K562 (cell line): ENCODE results near the gene RRP7A. TPM values are rescaled to one million over a fixed set of nuclear protein-coding genes. Genes with fewer than 3 reads are reported as not detected.
"Not testable (repeated sequence)": the region's sequence is repeated elsewhere in the genome, so short reads cannot be mapped to it uniquely, and the experiment has no call there.

Source experiments
- ATAC-seq: fragments of 200-7000 bp; cut with Tn5 transposase; 3 replicates; pipeline ENCODE4 v1.9.1; 2020; ENCODE audit warnings: moderate library complexity
- BruUV-seq: library from RNA; stranded (reverse); fragments of 400-500 nt; replicated peaks from 2 replicates; lab custom pipeline; 2021; lab: Mats Ljungman, UMichigan
- CTCF ChIA-PET: fragments of 300-600 bp; formaldehyde crosslinking; extraction: SDS; loops from one replicate; lab custom pipeline; 2021; ENCODE audit warnings: low intra/inter-chr PET ratio; lab: Yijun Ruan, JAX
- POLR2A ChIA-PET: fragments of 300-600, 350-650 bp; sonication (Branson Sonifier 250); formaldehyde crosslinking; extraction: SDS; loops from one replicate; lab custom pipeline; 2021; ENCODE audit warnings: antibody characterized with exemption, inconsistent platforms; lab: Yijun Ruan, JAX
- DNase-seq, 4 experiments: peaks; one replicate each; pipeline versions ENCODE4 v3.0.0 to v3.0.0-alpha.2; 2011 to 2018; ENCODE audit warnings: low spot score in 3 of 4, mixed read lengths in 3 of 4; ENCODE audit errors: extremely low read depth in 1 of 4
- FAIRE-seq: peaks from 2 replicates; lab custom pipeline; 2011; peaks lifted over from hg19 to GRCh38; lab: Jason Lieb, UNC
- H2AFZ ChIP-seq: 2 replicates; pipeline ENCODE4 v1.6.0; 2011; ENCODE audit warnings: low read depth, low read length, control low read depth, inconsistent platforms
- H3K27ac ChIP-seq: fragments of 200-600 bp; 3 replicates; pipeline ENCODE4 v1.8.0; 2011; ENCODE audit warnings: low read depth, mild to moderate bottlenecking, control low read depth, inconsistent platforms, low read length, moderate library complexity, mixed read lengths; ENCODE audit errors: extremely low read depth
- H3K27me3 ChIP-seq, 2 experiments: fragments of 300-600 bp in 1 of 2; 2 replicates in 1 of 2; 3 replicates in 1 of 2; pipeline versions ENCODE4 v1.6.0 to v1.8.0; 2011; ENCODE audit warnings: inconsistent platforms in 2 of 2, low read length in 2 of 2, mild to moderate bottlenecking in 1 of 2, mixed read lengths in 1 of 2, moderate library complexity in 1 of 2; ENCODE audit not compliant: control insufficient read depth in 2 of 2, insufficient read depth in 2 of 2
- H3K36me3 ChIP-seq: fragments of 300-600 bp; 3 replicates; pipeline ENCODE4 v1.8.0; 2011; ENCODE audit warnings: mild to moderate bottlenecking, low read length, inconsistent platforms; ENCODE audit not compliant: control insufficient read depth, insufficient read depth
- H3K4me1 ChIP-seq, 2 experiments: fragments of 200-600 bp in 1 of 2; replicated peaks in 1 of 2; 2 replicates in 1 of 2; 3 replicates in 1 of 2; pipeline versions ENCODE4 v1.5.1 to v1.8.0; 2011; ENCODE audit warnings: inconsistent platforms in 2 of 2, low read length in 2 of 2, mild to moderate bottlenecking in 1 of 2, mixed read lengths in 1 of 2, moderate library complexity in 1 of 2; ENCODE audit not compliant: control insufficient read depth in 2 of 2, insufficient read depth in 2 of 2
- H3K4me2 ChIP-seq: 2 replicates; pipeline ENCODE4 v1.6.1; 2011; ENCODE audit warnings: low read length, control low read depth, inconsistent platforms, mixed read lengths; ENCODE audit not compliant: insufficient read depth
- H3K4me3 ChIP-seq: fragments of 200-600 bp; sonication (generic), shearing (Covaris generic); 2 replicates; pipeline ENCODE4 v1.5.1; 2016; ENCODE audit warnings: control low read depth, inconsistent platforms
- H3K79me2 ChIP-seq: fragments of 200-600 bp; 3 replicates; pipeline ENCODE4 v1.8.0; 2011; ENCODE audit warnings: low read length, inconsistent platforms; ENCODE audit not compliant: control insufficient read depth, insufficient read depth
- H3K9ac ChIP-seq, 2 experiments: 2 replicates each; pipeline versions ENCODE4 v1.6.0 to v1.6.1; 2011; ENCODE audit warnings: low read depth in 2 of 2, low read length in 2 of 2, control low read depth in 1 of 2, inconsistent platforms in 1 of 2, mild to moderate bottlenecking in 1 of 2, mixed read lengths in 1 of 2; ENCODE audit not compliant: insufficient read depth in 1 of 2
- H3K9me1 ChIP-seq: one replicate; pipeline ENCODE4 v1.6.0; 2011; ENCODE audit warnings: inconsistent platforms, mild to moderate bottlenecking, low read length, moderate library complexity; ENCODE audit not compliant: control insufficient read depth, insufficient read depth
- H3K9me3 ChIP-seq: replicated peaks from 2 replicates; pipeline ENCODE4 v1.5.1; 2011; ENCODE audit warnings: low read depth, low read length, inconsistent platforms; ENCODE audit not compliant: control insufficient read depth, insufficient read depth
- H4K20me1 ChIP-seq: replicated peaks from 2 replicates; pipeline ENCODE4 v1.6.1; 2011; ENCODE audit warnings: low read length, inconsistent platforms, mixed read lengths; ENCODE audit not compliant: control insufficient read depth, insufficient read depth
- ATF1 ChIP-seq, 2 experiments: fragments of 450-650 bp in 1 of 2; IDR thresholded peaks; 2 replicates each; pipeline ENCODE4 v1.6.1; 2016; ENCODE audit warnings: missing compliant biosample characterization in 1 of 2, missing genetic modification characterization in 1 of 2
- ATF3 ChIP-seq, 2 experiments: fragments of 450-650 bp in 1 of 2; sonication (generic) in 1 of 2; formaldehyde crosslinking in 1 of 2; IDR thresholded peaks in 1 of 2; conservative IDR thresholded peaks in 1 of 2; 2 replicates each; pipeline versions ENCODE4 v1.6.1 to v1.8.1; 2016 to 2023; ENCODE audit warnings: mild to moderate bottlenecking in 2 of 2, moderate library complexity in 2 of 2, inconsistent platforms in 1 of 2, missing genetic modification reagents in 1 of 2
- ATF7 ChIP-seq: fragments of 450-650 bp; IDR thresholded peaks from 2 replicates; pipeline ENCODE4 v1.7.1; 2014; ENCODE audit warnings: mild to moderate bottlenecking, moderate library complexity
- CXXC5 ChIP-seq: fragments of 250-450 bp; sonication (Bioruptor Pico); IDR thresholded peaks from 2 replicates; pipeline ENCODE4 v1.8.0; 2022; ENCODE audit warnings: inconsistent platforms, mild to moderate bottlenecking, moderate library complexity
- DMBX1 ChIP-seq: fragments of 250-450 bp; sonication (Bioruptor Pico); IDR thresholded peaks from 2 replicates; pipeline ENCODE4 v1.8.0; 2022; ENCODE audit warnings: inconsistent platforms, mild to moderate bottlenecking, moderate library complexity, borderline replicate concordance
- FOSL1 ChIP-seq: fragments of 200-800 bp; sonication (Bioruptor generic); conservative IDR thresholded peaks from 2 replicates; pipeline ENCODE4 v1.6.1; 2016; ENCODE audit warnings: missing genetic modification characterization, missing compliant biosample characterization
- MNT ChIP-seq, 2 experiments: fragments of 450-650 bp; conservative IDR thresholded peaks; 2 replicates each; pipeline ENCODE4 v1.6.1; 2017; ENCODE audit warnings: mild to moderate bottlenecking in 2 of 2, moderate library complexity in 2 of 2
- NFIC ChIP-seq: fragments of 450-650 bp; IDR thresholded peaks from 2 replicates; pipeline ENCODE4 v1.6.1; 2017; ENCODE audit warnings: mild to moderate bottlenecking, inconsistent platforms
- NFRKB ChIP-seq: fragments of 450-650 bp; IDR thresholded peaks from 2 replicates; pipeline ENCODE4 v1.6.1; 2016; ENCODE audit warnings: low read depth
- NR2C1 ChIP-seq, 2 experiments: fragments of 450-650 bp; IDR thresholded peaks; 2 replicates each; pipeline ENCODE4 v1.6.1; 2017; ENCODE audit warnings: mild to moderate bottlenecking in 2 of 2, antibody characterized with exemption in 1 of 2, inconsistent platforms in 1 of 2, missing compliant biosample characterization in 1 of 2, missing genetic modification characterization in 1 of 2
- RBFOX2 ChIP-seq: fragments of 200-400 bp; formaldehyde crosslinking; IDR thresholded peaks from 2 replicates; pipeline ENCODE4 v1.6.1; 2017; ENCODE audit warnings: low read depth, mild to moderate bottlenecking, low read length, moderate library complexity
- SMAD4 ChIP-seq: fragments of 250-450 bp; sonication (Bioruptor Pico); conservative IDR thresholded peaks from 2 replicates; pipeline ENCODE4 v1.8.0; 2021; ENCODE audit warnings: inconsistent platforms, mild to moderate bottlenecking, moderate library complexity
- TFAP4 ChIP-seq: sonication (generic); formaldehyde crosslinking; IDR thresholded peaks from 2 replicates; pipeline ENCODE4 v1.8.0; 2022; ENCODE audit warnings: missing genetic modification reagents, mild to moderate bottlenecking, moderate library complexity, borderline replicate concordance
- YY1 ChIP-seq, 3 experiments: IDR thresholded peaks; 2 replicates each; pipeline ENCODE4 v1.6.1; 2011; ENCODE audit warnings: low read length in 2 of 3, mild to moderate bottlenecking in 2 of 3, moderate library complexity in 2 of 3, borderline replicate concordance in 1 of 3, control low read depth in 1 of 3, low read depth in 1 of 3; ENCODE audit not compliant: insufficient read depth in 3 of 3, insufficient replicate concordance in 2 of 3, control insufficient read depth in 1 of 3, insufficient read length in 1 of 3; ENCODE audit errors: extremely low read depth in 1 of 3
- ZFX ChIP-seq: sonication (generic); formaldehyde crosslinking; IDR thresholded peaks from 2 replicates; pipeline ENCODE4 v1.8.0; 2022; ENCODE audit warnings: mild to moderate bottlenecking, missing genetic modification reagents, moderate library complexity
- ZNF311 ChIP-seq: fragments of 250-450 bp; sonication (Bioruptor Pico); IDR thresholded peaks from 2 replicates; pipeline ENCODE4 v1.4.0; 2020; ENCODE audit warnings: mild to moderate bottlenecking, moderate library complexity
- WGBS: fragments of 100-300 bp; shearing (Covaris generic); methylation state at CpG from one replicate; pipeline ENCODE4 v1.1.6; 2016; ENCODE audit warnings: low coverage, mixed read lengths; ENCODE audit not compliant: insufficient coverage; ENCODE audit errors: missing lambda C conversion rate; 5-methylcytosine and 5-hydroxymethylcytosine counted together
- in situ Hi-C: fragments of 300-500 bp; cut with MboI; formaldehyde crosslinking; loops from 4 replicates; pipeline ENCODE4 v1.15.0; 2018; ENCODE audit warnings: inconsistent platforms, mixed read lengths
- intact Hi-C: fragments of 100-400 bp; cut with micrococcal nuclease; formaldehyde crosslinking; loops from 2 replicates; pipeline ENCODE4 v1.14.2; 2022
- polyA plus RNA-seq, 8 experiments: library from polyadenylated mRNA; depleted of rRNA in 4 of 8; stranded (reverse) in 5 of 8; unstranded in 3 of 8; fragments of >200 nt; fragmentation: Nextera tagmentation in 2 of 8; fragmentation: Illumina TruSeq in 1 of 8; extraction: Ambion mirVana in 2 of 8; extraction: Trizol in 1 of 8; gene quantifications; 2 replicates each; pipeline versions ENCODE4 v1.2.1 to v1.2.3, GENCODE V29; 2011 to 2014; ENCODE audit warnings: inconsistent platforms in 1 of 8, missing spikeins in 1 of 8
- total RNA-seq, 7 experiments: library from RNA; depleted of rRNA in 6 of 7; stranded (reverse); fragments of >200 nt in 6 of 7; fragmentation: Illumina TruSeq in 2 of 7; extraction: Trizol in 2 of 7; gene quantifications; 2 replicates each; pipeline versions ENCODE4 v1.2.1 to v1.2.3, GENCODE V29; 2011 to 2021; ENCODE audit warnings: low replicate concordance in 1 of 7

Gene RRP7A
- total and polyA plus RNA-seq, 9 of the 15 experiments (the other 6 are each of a cell fraction or from before 2014, with no cell fraction given): 3.4 to 74.1 (median 40.3) TPM

GRCh38 chr22:42537199-42537831 lies 17.7 kb upstream of the RRP7A start:
- TSS peak; percentile 70 for BruUV-seq
- H4K20me1 ChIP-seq; H3K27me3 ChIP-seq; in situ Hi-C loops; DNase-seq; intact Hi-C loops; CTCF ChIA-PET; H3K9ac ChIP-seq; H3K9me3 ChIP-seq; H3K9me1 ChIP-seq; H3K36me3 ChIP-seq; H3K79me2 ChIP-seq; H3K4me3 ChIP-seq; POLR2A ChIA-PET; TF ChIP-seq ATF1 (CRISPR knock-in tag; IDR thresholded peaks at IDR 0.05); NR2C1 (IDR thresholded peaks at IDR 0.05); ATF3 (CRISPR knock-in tag; conservative IDR thresholded peaks at IDR 0.05): not testable (repeated sequence)
- 25% methylated on average over 6 of the region's 14 CpGs for WGBS
- Histone ChIP-seq H3K4me2 (peak overlapping the region; percentile 25; the same call in 1 of the 2 replicates), H2AFZ (peak overlapping the region; percentile 66; the same call in 1 of the 2 replicates), H3K27ac (peak overlapping the region; percentile 66), H3K4me1 (peaks cover 15 to 26% of the 10 kb centered on the region in 2 experiments; a peak in 4 of 5 replicates)
- ATAC-seq (peak; percentile 87), FAIRE-seq (peak; percentile 58)
- TF ChIP-seq ZNF311 (CRISPR knock-in tag) (peak; percentile 69; the same call in 1 of the 2 replicates), ATF1 (tag; IDR thresholded peaks at IDR 0.05) (0 out of 2 replicates have a peak, but pooled peaks have one; percentile 30), FOSL1 (tag) (0 out of 2 replicates have a peak, but pooled peaks have one; percentile 25), NR2C1 (tag; IDR thresholded peaks at IDR 0.05) (peak; percentile 42; the same call in 1 of the 2 replicates), NFIC (peak; percentile 52), NFRKB (peak; percentile 47; the same call in 1 of the 2 replicates), RBFOX2 (0 out of 2 replicates have a peak, but pooled peaks have one; percentile 22), CXXC5 (CRISPR knock-in tag) (0 out of 2 replicates have a peak, but pooled peaks have one; percentile 21), TFAP4 (CRISPR knock-in tag) (peak; percentile 57; the same call in 1 of the 2 replicates), SMAD4 (peak; percentile 47), YY1 (IDR thresholded peaks at IDR 0.05; ENCODE audit: borderline replicate concordance in 1 of 3, control insufficient read depth in 1 of 3, extremely low read depth in 1 of 3, insufficient read depth in 3 of 3, insufficient read length in 1 of 3, insufficient replicate concordance in 2 of 3, low read depth in 1 of 3, low read length in 2 of 3) (peak in 1 of 3 experiments; percentile 45), ATF7 (0 out of 2 replicates have a peak, but pooled peaks have one; percentile 30), ZFX (peak; percentile 48), DMBX1 (peak; percentile 78; the same call in 1 of the 2 replicates), MNT (conservative IDR thresholded peaks at IDR 0.05) (0 out of 4 replicates have a peak, but pooled peaks of 1 of the 2 experiments have one; percentile 9), ATF3 (IDR thresholded peaks at IDR 0.05) (peak; percentile 28; the same call in 1 of the 2 replicates)
